GM23338 (cell line): ENCODE data around the gene BCKDK. TPM values are rescaled to one million over a fixed set of nuclear protein-coding genes. Genes with fewer than 3 reads are reported as not detected.
A peak's percentile ranks its signal among the peaks of the same experiment; 100 is the strongest.

ENCODE experiments used
- ATAC-seq: fragments of 200-7000 bp; cut with Tn5 transposase; 3 replicates; pipeline ENCODE4 v1.9.1; 2020
- DNase-seq: peaks from one replicate; pipeline ENCODE4 v3.0.0-alpha.2; 2015; ENCODE audit warnings: low spot score
- H2AFZ ChIP-seq: fragments of 200-600 bp; sonication (generic); 2 replicates; pipeline ENCODE4 v1.8.0; 2016; ENCODE audit warnings: antibody characterized with exemption, mild to moderate bottlenecking, moderate library complexity
- H3F3A ChIP-seq: fragments of 200-600 bp; sonication (generic); replicated peaks from 2 replicates; pipeline ENCODE4 v1.8.0; 2017; ENCODE audit warnings: antibody characterized with exemption, mixed run types, low read depth
- H3K27ac ChIP-seq: fragments of 200-600 bp; sonication (generic); 2 replicates; pipeline ENCODE4 v1.6.1; 2016; ENCODE audit warnings: low read depth
- H3K27me3 ChIP-seq: fragments of 200-600 bp; sonication (generic); 2 replicates; pipeline ENCODE4 v1.8.0; 2016; ENCODE audit warnings: mild to moderate bottlenecking, mixed run types, moderate library complexity; ENCODE audit not compliant: insufficient read depth
- H3K36me3 ChIP-seq: fragments of 200-600 bp; sonication (generic); 2 replicates; pipeline ENCODE4 v1.8.0; 2016; ENCODE audit warnings: mild to moderate bottlenecking; ENCODE audit not compliant: insufficient read depth
- H3K4me1 ChIP-seq: fragments of 200-600 bp; sonication (generic); 2 replicates; pipeline ENCODE4 v1.8.0; 2016; ENCODE audit warnings: mild to moderate bottlenecking, moderate library complexity; ENCODE audit not compliant: insufficient read depth
- H3K4me2 ChIP-seq: fragments of 200-600 bp; sonication (generic); 2 replicates; pipeline ENCODE4 v1.7.1; 2017; ENCODE audit warnings: mixed run types
- H3K4me3 ChIP-seq: fragments of 200-600 bp; sonication (generic); 2 replicates; pipeline ENCODE4 v1.6.1; 2016; ENCODE audit warnings: mixed run types
- H3K79me2 ChIP-seq: fragments of 200-600 bp; sonication (generic); replicated peaks from 2 replicates; pipeline ENCODE4 v1.8.0; 2017; ENCODE audit warnings: mild to moderate bottlenecking; ENCODE audit not compliant: insufficient read depth
- H3K9me2 ChIP-seq: fragments of 200-600 bp; sonication (generic); 2 replicates; pipeline ENCODE4 v1.8.0; 2017; ENCODE audit not compliant: insufficient read depth
- H4K20me1 ChIP-seq: fragments of 200-600 bp; sonication (generic); replicated peaks from 2 replicates; pipeline ENCODE4 v1.8.0; 2017; ENCODE audit warnings: mild to moderate bottlenecking; ENCODE audit not compliant: insufficient read depth
- H3K27ac Mint-ChIP-seq: 2 replicates; pipeline ENCODE4 v1.8.0; 2020; ENCODE audit warnings: inconsistent platforms, mild to moderate bottlenecking, moderate library complexity, mixed read lengths
- H3K27me3 Mint-ChIP-seq: 3 replicates; pipeline ENCODE4 v1.8.0; 2022; ENCODE audit warnings: low read depth, mild to moderate bottlenecking, moderate library complexity, mixed read lengths, inconsistent platforms; ENCODE audit not compliant: insufficient read depth, poor library complexity
- H3K36me3 Mint-ChIP-seq: 3 replicates; pipeline ENCODE4 v1.8.0; 2021; ENCODE audit warnings: low read depth, mild to moderate bottlenecking, inconsistent platforms, moderate library complexity, mixed read lengths
- H3K4me1 Mint-ChIP-seq: 3 replicates; pipeline ENCODE4 v1.8.0; 2020; ENCODE audit warnings: mild to moderate bottlenecking, inconsistent platforms, mixed read lengths
- H3K4me3 Mint-ChIP-seq: 3 replicates; pipeline ENCODE4 v1.8.0; 2021; ENCODE audit warnings: moderate library complexity, mild to moderate bottlenecking, inconsistent platforms, mixed read lengths
- H3K9me3 Mint-ChIP-seq: 3 replicates; pipeline ENCODE4 v1.8.0; 2020; ENCODE audit warnings: moderate library complexity, mild to moderate bottlenecking, inconsistent platforms, mixed read lengths
- CREB1 ChIP-seq: fragments of 250-450 bp; sonication (Bioruptor Pico); IDR thresholded peaks from 2 replicates; pipeline ENCODE4 v1.5.0; 2020; ENCODE audit warnings: low read depth, mild to moderate bottlenecking, moderate library complexity
- POLR2AphosphoS5 ChIP-seq: IDR thresholded peaks from 2 replicates; pipeline ENCODE4 v1.6.1; 2016; ENCODE audit warnings: antibody characterized with exemption, low read depth
- ZNF114 ChIP-seq: fragments of 250-450 bp; sonication (Bioruptor Pico); IDR thresholded peaks from 2 replicates; pipeline ENCODE4 v1.5.0; 2020; ENCODE audit warnings: mild to moderate bottlenecking, moderate library complexity
- polyA plus RNA-seq: library from polyadenylated mRNA; unstranded; fragments of >200 nt; fragmentation: Nextera tagmentation; extraction: Ambion mirVana; gene quantifications from 2 replicates; pipeline ENCODE4 v1.2.1, GENCODE V29; 2016
- total RNA-seq: library from RNA; depleted of rRNA; stranded (reverse); fragments of >200 nt; shearing (Covaris generic); gene quantifications from 2 replicates; pipeline ENCODE4 v1.2.3, GENCODE V29; 2014
- TF ChIP-seq, protein P1 (sequence below): fragments of 250-450 bp; sonication (Bioruptor Pico); IDR thresholded peaks from 2 replicates; pipeline ENCODE4 v1.5.0; 2020; ENCODE audit warnings: mild to moderate bottlenecking, moderate library complexity
- TF ChIP-seq, protein P2 (sequence below): IDR thresholded peaks from 2 replicates; pipeline ENCODE4 v1.6.1; 2016; ENCODE audit warnings: antibody characterized with exemption

Gene BCKDK
- total and polyA plus RNA-seq, 2 experiments from 2014 or later = 36.1 to 58.9 TPM

DNA sequence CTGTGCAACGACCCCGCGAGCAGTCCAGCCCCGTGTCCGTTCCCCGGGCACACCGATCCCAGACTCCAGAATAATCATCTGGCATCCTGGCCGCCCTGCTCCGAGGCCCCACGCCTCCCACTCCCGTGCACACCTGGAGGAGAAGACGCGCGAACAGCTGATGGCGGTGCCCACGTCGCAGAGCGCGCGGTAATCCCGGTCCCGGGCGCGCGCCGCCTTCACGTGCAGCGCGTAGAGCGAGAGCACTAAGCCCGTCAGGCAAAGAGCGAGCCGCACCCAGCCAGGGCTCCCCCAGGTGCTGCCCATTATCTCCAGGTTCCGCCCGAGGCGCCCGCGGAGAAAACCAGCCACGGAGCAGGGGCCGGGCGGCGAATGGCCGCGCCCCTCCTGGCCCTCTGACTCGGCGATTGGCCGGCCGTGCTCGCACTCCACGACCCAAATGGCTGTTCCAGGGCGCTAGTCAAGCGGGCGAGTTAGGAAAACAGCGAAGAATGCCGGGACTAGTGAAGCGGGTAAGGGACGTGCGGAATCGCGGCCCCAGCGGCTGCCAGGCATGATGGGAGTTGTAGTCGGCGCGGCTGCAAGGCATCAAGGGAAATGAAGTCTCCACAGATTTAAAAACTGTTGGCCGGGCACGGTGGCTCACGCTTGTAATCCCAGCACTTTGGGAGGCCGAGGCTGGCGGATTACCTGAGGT is 13.6 kb upstream of the BCKDK start, which contains the start of gene VKORC1:
Gene VKORC1 (minus strand): TSS at position 374 of the 697 bp plus-strand sequence. CDS start 68 bp downstream, at position 306.
- Histone ChIP-seq H2AFZ (peak within 1 kb of the TSS; percentile 75), H3K27ac (peak within 1 kb of the TSS; percentile 85), H4K20me1 (no peaks in the 10 kb centered on the region), H3K36me3 (no peaks in the 10 kb centered on the region), H3K27me3 (no peaks in the 10 kb centered on the region), H3K4me2 (peak within 1 kb of the TSS; percentile 91), H3K4me3 (peak within 1 kb of the TSS; percentile 84), H3K9me2 (no peaks in the 10 kb centered on the region), H3K4me1 (peaks cover 7% of the 10 kb centered on the region; the same call in 1 of the 2 replicates), H3F3A (peaks cover 6% of the 10 kb centered on the region; the same call in 1 of the 2 replicates), H3K79me2 (peaks cover 16% of the 10 kb centered on the region)
- peaks cover 8% of the 10 kb centered on the region for H3K4me1 Mint-ChIP-seq
- peak within 1 kb of the TSS; percentile 93 for H3K4me3 Mint-ChIP-seq
- DNase-seq (peak; percentile 99), ATAC-seq (peak; percentile 95)
- peaks cover 5% of the 10 kb centered on the region; the same call in 2 of the 3 replicates for H3K9me3 Mint-ChIP-seq
- H3K27me3 Mint-ChIP-seq = peaks cover 10% of the 10 kb centered on the region
- peak within 1 kb of the TSS; percentile 80 for H3K27ac Mint-ChIP-seq
- TF ChIP-seq CREB1 (CRISPR knock-in tag) (peak; percentile 47; the same call in 1 of the 2 replicates), ZNF114 (CRISPR knock-in tag) (no peak), POLR2AphosphoS5 (peak; percentile 57)
- TF ChIP-seq, protein P1, sequence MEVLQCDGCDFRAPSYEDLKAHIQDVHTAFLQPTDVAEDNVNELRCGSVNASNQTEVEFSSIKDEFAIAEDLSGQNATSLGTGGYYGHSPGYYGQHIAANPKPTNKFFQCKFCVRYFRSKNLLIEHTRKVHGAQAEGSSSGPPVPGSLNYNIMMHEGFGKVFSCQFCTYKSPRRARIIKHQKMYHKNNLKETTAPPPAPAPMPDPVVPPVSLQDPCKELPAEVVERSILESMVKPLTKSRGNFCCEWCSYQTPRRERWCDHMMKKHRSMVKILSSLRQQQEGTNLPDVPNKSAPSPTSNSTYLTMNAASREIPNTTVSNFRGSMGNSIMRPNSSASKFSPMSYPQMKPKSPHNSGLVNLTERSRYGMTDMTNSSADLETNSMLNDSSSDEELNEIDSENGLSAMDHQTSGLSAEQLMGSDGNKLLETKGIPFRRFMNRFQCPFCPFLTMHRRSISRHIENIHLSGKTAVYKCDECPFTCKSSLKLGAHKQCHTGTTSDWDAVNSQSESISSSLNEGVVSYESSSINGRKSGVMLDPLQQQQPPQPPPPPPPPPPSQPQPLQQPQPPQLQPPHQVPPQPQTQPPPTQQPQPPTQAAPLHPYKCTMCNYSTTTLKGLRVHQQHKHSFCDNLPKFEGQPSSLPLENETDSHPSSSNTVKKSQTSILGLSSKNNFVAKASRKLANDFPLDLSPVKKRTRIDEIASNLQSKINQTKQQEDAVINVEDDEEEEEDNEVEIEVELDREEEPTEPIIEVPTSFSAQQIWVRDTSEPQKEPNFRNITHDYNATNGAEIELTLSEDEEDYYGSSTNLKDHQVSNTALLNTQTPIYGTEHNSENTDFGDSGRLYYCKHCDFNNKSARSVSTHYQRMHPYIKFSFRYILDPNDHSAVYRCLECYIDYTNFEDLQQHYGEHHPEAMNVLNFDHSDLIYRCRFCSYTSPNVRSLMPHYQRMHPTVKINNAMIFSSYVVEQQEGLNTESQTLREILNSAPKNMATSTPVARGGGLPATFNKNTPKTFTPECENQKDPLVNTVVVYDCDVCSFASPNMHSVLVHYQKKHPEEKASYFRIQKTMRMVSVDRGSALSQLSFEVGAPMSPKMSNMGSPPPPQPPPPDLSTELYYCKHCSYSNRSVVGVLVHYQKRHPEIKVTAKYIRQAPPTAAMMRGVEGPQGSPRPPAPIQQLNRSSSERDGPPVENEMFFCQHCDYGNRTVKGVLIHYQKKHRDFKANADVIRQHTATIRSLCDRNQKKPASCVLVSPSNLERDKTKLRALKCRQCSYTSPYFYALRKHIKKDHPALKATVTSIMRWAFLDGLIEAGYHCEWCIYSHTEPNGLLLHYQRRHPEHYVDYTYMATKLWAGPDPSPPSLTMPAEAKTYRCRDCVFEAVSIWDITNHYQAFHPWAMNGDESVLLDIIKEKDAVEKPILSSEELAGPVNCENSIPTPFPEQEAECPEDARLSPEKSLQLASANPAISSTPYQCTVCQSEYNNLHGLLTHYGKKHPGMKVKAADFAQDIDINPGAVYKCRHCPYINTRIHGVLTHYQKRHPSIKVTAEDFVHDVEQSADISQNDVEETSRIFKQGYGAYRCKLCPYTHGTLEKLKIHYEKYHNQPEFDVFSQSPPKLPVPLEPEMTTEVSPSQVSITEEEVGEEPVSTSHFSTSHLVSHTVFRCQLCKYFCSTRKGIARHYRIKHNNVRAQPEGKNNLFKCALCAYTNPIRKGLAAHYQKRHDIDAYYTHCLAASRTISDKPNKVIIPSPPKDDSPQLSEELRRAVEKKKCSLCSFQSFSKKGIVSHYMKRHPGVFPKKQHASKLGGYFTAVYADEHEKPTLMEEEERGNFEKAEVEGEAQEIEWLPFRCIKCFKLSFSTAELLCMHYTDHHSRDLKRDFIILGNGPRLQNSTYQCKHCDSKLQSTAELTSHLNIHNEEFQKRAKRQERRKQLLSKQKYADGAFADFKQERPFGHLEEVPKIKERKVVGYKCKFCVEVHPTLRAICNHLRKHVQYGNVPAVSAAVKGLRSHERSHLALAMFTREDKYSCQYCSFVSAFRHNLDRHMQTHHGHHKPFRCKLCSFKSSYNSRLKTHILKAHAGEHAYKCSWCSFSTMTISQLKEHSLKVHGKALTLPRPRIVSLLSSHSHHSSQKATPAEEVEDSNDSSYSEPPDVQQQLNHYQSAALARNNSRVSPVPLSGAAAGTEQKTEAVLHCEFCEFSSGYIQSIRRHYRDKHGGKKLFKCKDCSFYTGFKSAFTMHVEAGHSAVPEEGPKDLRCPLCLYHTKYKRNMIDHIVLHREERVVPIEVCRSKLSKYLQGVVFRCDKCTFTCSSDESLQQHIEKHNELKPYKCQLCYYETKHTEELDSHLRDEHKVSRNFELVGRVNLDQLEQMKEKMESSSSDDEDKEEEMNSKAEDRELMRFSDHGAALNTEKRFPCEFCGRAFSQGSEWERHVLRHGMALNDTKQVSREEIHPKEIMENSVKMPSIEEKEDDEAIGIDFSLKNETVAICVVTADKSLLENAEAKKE (CRISPR knock-in tag) = no peak
- TF ChIP-seq, protein P2, sequence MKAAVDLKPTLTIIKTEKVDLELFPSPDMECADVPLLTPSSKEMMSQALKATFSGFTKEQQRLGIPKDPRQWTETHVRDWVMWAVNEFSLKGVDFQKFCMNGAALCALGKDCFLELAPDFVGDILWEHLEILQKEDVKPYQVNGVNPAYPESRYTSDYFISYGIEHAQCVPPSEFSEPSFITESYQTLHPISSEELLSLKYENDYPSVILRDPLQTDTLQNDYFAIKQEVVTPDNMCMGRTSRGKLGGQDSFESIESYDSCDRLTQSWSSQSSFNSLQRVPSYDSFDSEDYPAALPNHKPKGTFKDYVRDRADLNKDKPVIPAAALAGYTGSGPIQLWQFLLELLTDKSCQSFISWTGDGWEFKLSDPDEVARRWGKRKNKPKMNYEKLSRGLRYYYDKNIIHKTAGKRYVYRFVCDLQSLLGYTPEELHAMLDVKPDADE = peak; percentile 89
- peaks cover 25% of the 10 kb centered on the region for H3K36me3 Mint-ChIP-seq
